ENCODE results near the gene ALOX5.

The ALOX5 gene

GRCh38 chr10:45425621-45426563, 51.9 kb downstream of the ALOX5 start:
- no peak for DNase-seq

DNA sequence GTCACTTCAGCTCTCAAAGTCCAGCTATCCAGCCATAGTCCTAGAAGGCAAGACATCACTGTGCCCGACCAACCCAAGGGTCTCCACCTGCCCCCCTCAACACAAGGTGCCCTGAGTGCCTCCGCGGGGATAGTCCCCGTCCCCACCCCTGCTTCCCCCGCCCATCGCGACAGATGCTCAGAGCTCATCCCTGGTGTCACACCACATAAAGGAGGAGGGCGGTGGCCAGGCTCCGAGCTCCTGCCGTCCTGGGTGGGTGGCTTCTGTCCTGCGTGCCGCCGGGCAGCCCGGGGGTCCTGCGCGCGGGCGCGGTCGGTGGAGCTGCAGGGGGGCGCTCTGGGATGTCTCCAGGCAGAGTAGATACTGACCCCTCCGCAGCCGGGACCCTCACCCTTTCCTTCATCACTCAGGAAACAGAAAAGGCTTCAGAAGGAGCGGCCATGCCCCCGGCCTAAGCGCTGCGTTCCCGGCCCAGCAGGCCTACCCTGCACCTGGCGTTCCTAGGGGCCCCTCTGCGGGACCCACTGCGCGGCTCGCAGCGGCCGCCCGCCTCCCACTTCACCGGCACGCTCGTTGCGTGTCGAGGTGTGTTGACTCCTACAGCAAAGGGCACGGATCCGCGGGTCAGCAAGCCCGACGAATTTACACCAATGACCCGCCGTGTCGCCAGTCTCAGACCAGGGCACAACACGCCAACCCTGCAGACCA, 53.4 kb downstream of the ALOX5 start:
- no peak for DNase-seq

GRCh38 chr10:45427970-45428366, 54.0 kb downstream of the ALOX5 start:
- no peak for DNase-seq

- DNase-seq, result no peak
Measured at GRCh38 chr10:45428611-45429510, 54.8 kb downstream of the ALOX5 start.

- no peak for DNase-seq
Measured at GRCh38 chr10:45429790-45430189, 55.8 kb downstream of the ALOX5 start.

DNA sequence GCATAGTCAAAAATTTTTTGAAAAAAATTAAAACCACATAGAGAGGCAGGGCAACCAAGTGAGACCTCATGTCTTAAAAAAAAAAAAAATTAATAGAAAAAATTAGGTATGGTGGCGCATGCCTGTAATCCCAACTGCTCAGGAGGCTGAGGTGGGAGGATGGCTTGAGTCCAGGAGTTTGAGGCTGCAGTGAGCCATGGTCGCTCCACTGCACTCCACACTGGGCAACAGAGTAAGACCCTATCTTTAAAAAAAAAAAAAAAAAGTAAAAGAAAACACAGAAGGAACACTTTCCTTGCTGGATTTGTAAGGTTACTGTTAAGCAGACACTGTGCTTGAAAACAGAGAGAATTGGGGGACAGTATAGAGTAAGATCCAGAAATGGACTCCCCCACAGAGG, 58.1 kb downstream of the ALOX5 start:
- no peak for DNase-seq

DNA sequence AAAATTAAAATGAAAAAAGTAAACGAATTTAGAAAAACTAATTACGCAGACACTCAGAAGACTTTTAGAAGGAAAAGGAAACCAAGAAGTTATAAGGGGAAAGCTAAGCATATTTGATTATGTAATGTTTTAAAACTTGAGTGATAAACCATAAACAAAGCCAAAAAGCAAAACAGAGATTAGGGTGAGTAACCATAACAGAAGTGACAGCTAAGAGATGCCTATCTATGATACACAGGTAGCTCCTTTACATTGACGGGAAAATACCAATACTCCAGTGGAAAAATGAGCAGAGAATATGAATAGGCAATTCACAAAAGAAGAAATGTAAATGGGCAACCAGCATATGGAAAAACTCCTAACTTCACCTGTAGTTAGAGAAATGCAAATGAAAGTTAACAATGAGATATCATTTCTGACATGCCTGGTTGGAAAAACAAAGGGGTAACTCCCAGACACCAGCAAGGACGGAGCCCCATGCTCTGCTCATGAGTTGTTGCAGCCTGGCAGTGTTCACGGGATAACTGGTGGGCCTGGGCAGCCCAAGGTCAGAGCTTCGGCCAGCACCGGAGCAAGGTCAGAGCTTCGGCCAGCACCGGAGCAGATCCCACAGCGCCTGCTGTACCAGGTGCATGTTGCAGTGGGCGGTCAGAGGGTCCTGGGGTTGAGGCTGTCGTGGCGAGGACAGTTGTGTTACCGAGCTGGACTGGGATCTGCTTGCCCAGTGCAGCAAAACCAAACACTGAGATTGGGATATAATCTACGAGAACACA, 58.9 kb downstream of the ALOX5 start:
- no peak for DNase-seq

GRCh38 chr10:45433716-45434469, 59.9 kb downstream of the ALOX5 start:
- peak in 1 of 6 experiments; percentile 6 for DNase-seq

DNA sequence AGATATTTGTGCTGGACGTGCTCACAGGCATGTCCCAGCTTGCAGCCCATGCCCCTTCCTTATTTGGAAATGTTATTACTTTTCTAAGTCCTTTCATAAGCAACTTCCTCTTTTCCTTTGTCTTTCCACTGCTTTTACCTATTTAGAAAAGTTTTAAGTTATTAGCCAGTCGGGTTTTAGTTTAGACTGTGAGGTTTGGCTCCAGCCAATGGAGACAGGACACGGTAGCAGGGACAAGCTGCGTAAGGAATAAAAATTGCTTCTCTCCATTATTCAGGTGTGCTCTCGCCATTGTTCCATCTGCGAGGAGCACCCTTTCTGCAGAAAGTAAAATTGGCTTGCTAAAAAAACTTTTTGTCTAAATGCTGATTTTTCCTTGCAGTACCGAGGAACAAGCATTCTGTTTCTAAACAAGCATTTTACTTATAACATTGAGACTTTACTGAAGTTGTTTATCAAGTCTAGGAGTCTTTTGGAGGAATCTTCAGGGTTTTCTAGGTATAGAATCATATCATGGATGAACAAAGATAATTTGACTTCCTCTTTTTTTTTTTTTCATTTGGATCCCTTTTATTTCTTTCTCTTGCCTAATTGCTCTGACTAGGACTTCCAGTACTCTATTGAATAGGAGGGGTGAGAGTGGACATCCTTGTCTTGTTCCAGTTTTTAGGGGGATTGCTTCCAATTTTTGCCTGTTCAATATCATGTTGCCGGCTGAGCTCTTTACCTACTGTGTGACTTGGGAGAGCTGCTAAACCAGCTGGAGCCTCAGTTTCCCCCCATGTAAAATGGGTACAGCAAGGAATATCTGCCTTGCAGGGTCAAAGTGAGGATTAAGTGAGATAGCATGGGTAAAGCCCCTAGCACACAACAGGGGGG, 63.8 kb downstream of the ALOX5 start:
- no peak for DNase-seq

DNA sequence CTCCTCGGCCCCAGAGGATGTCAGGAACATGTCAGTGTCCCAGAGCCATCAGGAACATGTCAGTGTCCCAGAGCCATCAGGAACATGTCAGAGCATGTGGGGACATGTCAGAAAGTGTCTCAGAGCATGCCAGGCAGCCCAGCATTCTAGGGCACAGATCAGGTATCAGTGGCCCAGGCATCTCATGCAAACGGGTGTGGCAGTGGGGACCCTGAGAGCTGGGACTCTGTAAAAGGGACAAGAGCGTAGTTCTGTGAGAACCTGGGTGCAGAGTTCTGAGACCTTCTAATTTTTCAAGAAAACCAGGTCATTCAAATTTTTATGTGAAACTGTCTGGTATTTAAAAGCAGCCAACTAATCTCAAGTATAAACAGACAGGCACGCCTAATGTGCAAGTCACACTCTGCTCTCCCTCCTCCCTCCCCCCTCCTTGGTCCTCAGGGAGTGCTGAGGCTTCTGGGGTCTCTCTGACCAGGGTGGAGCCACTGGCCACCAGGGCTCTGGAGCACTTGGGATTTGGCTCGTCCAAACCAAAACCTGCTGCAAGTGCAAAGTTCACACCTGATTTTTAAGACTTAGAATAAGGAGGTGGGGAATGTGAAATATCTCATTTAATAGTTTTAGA, 64.6 kb downstream of the ALOX5 start:
- DNase-seq, result no peak

- DNase-seq, result no peak
Measured at GRCh38 chr10:45439365-45439764, 65.3 kb downstream of the ALOX5 start.

DNA sequence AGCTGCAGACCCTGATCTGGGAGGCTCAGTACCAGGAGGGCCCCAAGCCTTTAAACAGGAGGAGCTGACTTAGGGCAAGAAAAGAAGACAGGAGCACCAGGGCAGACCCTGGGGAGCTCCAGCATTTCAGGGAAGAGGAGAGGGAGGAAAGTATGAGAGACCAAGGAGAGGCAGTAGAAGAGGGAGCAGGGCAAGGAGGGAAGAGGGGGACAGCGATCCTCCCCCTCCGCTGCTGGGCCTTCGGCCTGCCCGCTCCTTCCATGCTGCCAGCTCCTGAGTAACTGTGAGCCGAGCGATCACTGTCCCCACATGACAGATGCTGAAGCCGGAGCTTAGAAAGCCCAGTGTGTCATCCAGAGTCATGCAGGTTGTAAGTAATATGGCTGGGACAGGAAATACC, 65.9 kb downstream of the ALOX5 start:
- DNase-seq, result no peak

GRCh38 chr10:45440511-45441062, 66.6 kb downstream of the ALOX5 start:
- DNase-seq, result no peak

DNA sequence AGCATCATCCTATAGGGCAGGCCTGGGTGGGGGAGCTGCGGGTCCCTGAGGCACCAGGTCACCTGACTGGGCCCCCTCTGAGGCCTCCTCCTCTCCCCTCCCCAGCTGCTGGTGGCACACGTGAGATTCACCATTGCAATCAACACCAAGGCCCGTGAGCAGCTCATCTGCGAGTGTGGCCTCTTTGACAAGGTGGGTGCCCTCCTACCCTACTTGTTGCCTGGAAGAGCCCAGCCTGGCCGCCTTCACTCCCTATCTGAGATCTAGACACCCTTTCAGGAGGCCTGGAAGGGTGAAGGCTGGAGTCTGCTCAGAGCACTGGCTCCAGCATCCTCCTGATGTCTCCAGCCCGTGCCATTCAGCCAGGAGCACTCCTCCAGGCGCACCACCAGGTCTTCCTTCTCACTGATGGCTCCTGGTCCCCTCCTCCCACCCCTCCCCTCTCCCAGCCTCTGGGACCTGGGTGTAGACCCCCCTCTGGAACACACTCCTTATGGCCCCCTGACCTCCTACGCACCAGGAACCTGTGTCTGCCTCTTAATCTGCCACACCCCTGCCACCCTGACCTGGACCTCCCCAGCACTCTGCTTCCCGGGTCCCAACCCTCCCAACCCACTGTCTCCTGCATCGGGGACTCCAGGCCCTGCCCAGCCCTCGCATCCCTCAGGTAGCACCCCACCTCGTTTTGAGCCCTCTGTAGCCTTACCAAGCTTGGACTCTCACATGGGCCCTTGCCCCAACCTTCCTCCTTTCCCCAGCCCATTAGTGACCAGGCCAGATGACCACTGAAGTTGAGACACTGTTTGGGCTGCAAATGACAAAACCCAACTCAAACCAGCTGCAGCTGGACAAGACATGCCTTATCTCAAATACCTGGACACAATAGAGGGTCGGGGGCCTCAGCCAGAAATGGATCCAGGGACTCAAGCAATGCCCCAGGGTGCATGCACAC, 67.5 kb downstream of the ALOX5 start:
- DNase-seq, result no peak

DNA sequence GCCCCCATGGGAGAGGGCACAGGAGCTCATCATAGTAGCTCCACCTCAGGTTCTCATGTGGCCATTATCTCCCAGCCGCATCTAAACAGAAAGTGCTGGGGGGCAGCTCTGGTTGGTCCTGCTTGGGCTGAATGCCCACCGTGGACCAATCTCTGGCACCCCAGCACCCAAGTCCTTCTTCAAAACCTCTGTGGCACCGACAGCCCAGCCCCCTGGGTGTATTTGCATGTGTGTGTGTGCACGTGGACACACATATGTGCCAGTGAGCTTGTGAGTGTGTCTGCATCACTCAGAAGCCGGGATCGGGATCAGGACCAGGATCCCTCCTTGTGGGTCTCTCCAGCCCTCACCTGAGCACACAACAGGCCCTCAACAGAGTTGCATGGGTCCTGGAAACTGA, 68.2 kb downstream of the ALOX5 start:
- no peak for DNase-seq

- no peak for DNase-seq
Measured at GRCh38 chr10:45442662-45443061, 68.6 kb downstream of the ALOX5 start.

- DNase-seq, result no peak
Measured at GRCh38 chr10:45443101-45444009, 69.3 kb downstream of the ALOX5 start.

All from stimulated activated naive CD4-positive, alpha-beta T cell (primary cell).